ENCODE data around the gene RALGPS2. TPM values are rescaled to one million over a fixed set of nuclear protein-coding genes. Genes with fewer than 3 reads are reported as not detected.
"Not testable (repeated sequence)": the region's sequence is repeated elsewhere in the genome, so short reads cannot be mapped to it uniquely, and the experiment has no call there.

Gene RALGPS2
- total RNA-seq, 1 donor from 2014 or later, result 2.6 TPM

DNA sequence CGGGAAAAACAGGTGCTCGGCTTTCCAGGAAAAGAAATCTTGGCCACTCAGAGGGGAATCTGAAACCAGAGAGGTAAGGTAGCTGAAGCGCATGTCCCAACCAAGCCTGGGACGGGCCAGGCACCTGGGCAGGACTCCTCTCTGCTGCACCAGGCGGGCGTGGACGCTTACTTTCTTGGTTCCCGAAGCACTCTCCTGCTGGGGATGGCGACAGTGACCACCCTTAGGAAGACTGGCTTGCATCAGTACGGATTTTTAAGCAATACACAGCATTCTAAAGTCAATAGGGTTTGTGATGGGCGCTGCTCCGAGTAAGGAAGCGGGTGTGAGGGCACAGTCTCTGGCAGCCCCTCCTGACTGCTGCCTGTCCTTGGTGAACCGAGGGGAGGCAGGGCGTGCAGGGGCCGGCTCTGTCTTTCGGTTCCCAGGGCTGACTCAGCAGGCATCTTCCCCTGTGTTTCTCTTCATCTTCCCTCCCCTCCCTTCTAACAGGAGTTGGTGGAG lies 220.8 kb downstream of the RALGPS2 start:
- Mint-ChIP-seq H3K4me3 (no peak overlapping the region), H3K27me3 (peaks cover 2% of the 10 kb centered on the region), H3K36me3 (ENCODE audit: low read depth) (no peaks in the 10 kb centered on the region), H3K27ac (no peak overlapping the region), H3K4me1 (peaks cover 6% of the 10 kb centered on the region), H3K9me3 (no peaks in the 10 kb centered on the region)
- intact Hi-C loops (cut with micrococcal nuclease), result no loop called here
- no peak for DNase-seq

DNA sequence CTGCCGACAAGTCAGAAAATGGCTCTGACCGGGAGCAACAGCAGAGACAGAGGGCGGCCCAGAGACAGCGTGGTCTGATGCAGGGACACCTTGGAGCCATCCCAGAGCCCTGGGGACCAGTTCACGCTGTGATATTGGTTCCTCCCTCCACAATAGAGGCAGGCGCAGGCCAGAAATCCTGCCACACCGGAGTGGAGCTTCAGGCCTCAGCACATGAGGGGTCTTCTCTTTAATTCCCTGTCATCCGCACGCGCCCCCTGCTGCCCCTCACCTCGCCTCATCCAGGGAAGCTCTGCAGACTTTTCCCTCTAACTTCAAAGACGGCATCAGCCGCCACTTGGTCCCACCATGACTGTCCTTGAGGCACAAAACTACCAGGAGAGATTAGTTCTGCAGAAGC lies 221.4 kb downstream of the RALGPS2 start:
- H3K27ac Mint-ChIP-seq, result no peak overlapping the region
- H3K4me1 Mint-ChIP-seq, result peaks cover 6% of the 10 kb centered on the region
- no peaks in the 10 kb centered on the region for H3K9me3 Mint-ChIP-seq
- H3K4me3 Mint-ChIP-seq, result no peak overlapping the region
- intact Hi-C loops (cut with micrococcal nuclease), result no loop called here
- no peak for DNase-seq
- H3K36me3 Mint-ChIP-seq (ENCODE audit: low read depth), result no peaks in the 10 kb centered on the region
- H3K27me3 Mint-ChIP-seq, result peaks cover 2% of the 10 kb centered on the region

DNA sequence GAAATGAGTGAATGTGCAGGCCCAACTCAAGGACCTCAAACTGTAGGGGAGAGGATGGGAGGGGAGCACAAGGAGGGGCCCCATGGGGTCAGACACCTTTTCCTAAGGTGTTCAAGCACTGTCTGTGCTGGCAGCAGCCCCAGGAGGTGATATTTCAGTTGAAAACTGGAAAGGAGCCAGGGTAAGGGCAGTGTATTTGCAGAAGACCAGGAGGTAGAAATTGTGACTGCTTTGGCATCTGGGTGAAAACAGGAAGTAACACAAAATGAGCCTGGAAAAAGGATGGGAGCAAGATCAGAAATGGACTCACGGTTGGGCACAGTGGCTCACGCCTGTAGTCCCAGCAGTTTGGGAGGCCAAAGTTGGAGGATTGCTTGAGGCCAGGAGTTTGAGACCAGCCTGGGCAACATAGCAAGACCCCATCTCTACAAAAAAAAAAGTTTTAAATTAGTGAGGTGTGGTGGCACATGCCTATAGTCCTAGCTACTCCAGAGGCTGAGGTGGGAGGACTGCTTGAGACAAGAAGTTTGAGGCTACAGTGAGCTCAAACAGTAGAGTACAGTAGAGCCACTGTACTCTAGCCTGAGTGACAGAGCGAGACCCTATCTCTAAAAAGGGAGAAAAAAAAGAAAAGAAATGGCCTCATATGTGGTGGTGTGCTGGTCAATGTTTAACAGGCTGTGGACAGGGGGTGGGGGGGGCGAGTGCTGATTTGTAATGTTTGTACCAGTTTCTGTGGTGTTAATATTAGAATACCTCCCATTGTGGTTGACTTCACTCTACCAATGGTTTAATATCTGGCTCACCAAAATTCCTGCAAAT lies 222.0 kb downstream of the RALGPS2 start:
- no peaks in the 10 kb centered on the region for H3K36me3 Mint-ChIP-seq (ENCODE audit: low read depth)

DNA sequence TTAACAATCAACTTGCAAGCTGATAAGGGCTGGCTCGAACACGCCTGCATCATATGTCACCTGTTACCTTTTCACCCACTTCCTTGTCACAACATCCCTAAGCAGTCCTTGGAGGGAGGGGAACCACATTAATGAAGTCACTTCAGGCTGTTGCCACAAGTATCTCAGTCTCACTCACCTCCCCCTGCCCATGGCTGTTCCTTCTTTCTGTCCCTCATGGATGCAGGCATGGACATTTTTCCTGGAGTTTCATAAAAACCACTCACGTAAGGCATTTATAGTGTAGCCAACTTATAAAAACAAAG lies 222.6 kb downstream of the RALGPS2 start:
- H3K9me3 Mint-ChIP-seq, result no peaks in the 10 kb centered on the region
- DNase-seq, result no peak
- no peak overlapping the region for H3K27ac Mint-ChIP-seq
- no peaks in the 10 kb centered on the region for H3K36me3 Mint-ChIP-seq (ENCODE audit: low read depth)
- H3K4me3 Mint-ChIP-seq, result no peak overlapping the region
- H3K27me3 Mint-ChIP-seq, result no peaks in the 10 kb centered on the region
- intact Hi-C loops (cut with micrococcal nuclease), result no loop called here
- peaks cover 6% of the 10 kb centered on the region for H3K4me1 Mint-ChIP-seq

More for the DNA sequence above, 222.0 kb downstream of the RALGPS2 start:
- intact Hi-C loops (cut with micrococcal nuclease), result no loop called here
- no peak overlapping the region for H3K4me3 Mint-ChIP-seq
- H3K27ac Mint-ChIP-seq, result no peak overlapping the region
- peaks cover 6% of the 10 kb centered on the region for H3K4me1 Mint-ChIP-seq
- H3K9me3 Mint-ChIP-seq, result no peaks in the 10 kb centered on the region
- no peak for DNase-seq
- H3K27me3 Mint-ChIP-seq, result peaks cover under 1% of the 10 kb centered on the region

DNA sequence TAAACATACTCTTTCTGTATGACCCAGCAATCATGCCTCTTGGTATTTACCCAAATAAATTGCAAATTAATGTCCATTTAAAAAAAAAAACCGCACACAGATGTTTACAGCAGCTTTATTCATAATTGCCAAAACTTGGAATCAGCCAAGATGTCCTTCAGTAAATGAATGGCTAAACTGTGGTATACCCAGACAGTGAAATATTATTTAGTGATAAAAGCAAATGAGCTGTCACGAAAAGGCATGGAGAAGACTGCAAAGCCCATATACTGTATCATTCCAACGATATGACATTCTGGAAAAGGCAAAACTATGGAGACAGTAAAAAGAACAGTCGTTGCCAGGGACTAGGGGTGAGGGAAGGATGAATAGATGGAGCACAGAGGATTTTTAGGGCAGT lies 223.6 kb downstream of the RALGPS2 start:
- DNase-seq, result no peak
- no peak overlapping the region for H3K4me3 Mint-ChIP-seq
- no peaks in the 10 kb centered on the region for H3K27me3 Mint-ChIP-seq
- H3K36me3 Mint-ChIP-seq (ENCODE audit: low read depth), result no peaks in the 10 kb centered on the region
- no peaks in the 10 kb centered on the region for H3K9me3 Mint-ChIP-seq
- no peak overlapping the region for H3K27ac Mint-ChIP-seq
- intact Hi-C loops (cut with micrococcal nuclease), result no loop called here
- H3K4me1 Mint-ChIP-seq, result no peaks in the 10 kb centered on the region

DNA sequence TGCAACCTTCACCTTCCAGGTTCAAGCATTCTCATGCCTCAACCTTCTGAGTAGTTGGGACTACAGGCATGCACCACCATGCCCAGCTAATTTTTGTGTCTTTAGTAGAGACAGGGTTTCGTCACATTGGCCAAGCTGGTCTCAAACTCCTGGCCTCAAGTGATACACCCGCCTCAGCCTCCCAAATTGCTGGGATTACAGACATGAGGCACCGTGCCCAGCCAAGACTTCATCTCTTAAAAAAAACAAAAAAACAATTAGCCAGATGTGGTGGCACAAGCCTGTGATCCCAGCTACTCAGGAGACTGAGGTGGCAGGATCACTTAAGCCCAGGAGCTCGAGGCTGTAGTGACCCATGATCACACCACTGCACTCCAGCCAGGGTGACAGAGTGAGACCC lies 224.8 kb downstream of the RALGPS2 start:
- H3K9me3 Mint-ChIP-seq; H3K27ac Mint-ChIP-seq; H3K36me3 Mint-ChIP-seq (ENCODE audit: low read depth); H3K4me3 Mint-ChIP-seq; H3K4me1 Mint-ChIP-seq; H3K27me3 Mint-ChIP-seq; intact Hi-C loops (cut with micrococcal nuclease); DNase-seq: not testable (repeated sequence)

DNA sequence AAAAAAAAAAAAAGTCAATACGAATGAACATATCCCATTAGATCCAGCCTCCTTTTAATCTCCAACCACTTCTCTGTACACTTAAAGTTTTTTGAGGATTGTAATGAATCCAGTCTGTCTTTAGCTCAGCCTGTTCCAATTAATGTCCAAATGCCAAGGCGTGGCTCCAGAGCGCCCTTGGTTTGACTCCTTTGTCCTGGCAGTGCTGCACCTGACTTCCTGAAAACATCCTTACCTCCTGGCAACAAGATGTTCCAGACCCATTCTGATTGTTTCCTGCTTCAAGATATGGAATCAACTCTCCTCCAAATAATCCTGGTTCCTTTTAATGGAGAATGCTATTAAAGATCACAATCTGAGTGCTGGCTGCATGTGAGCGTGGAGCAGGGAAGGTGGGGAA lies 226.6 kb downstream of the RALGPS2 start:
- intact Hi-C loops (cut with micrococcal nuclease), result no loop called here
- no peaks in the 10 kb centered on the region for H3K4me1 Mint-ChIP-seq
- no peak overlapping the region for H3K27ac Mint-ChIP-seq
- H3K36me3 Mint-ChIP-seq (ENCODE audit: low read depth), result no peaks in the 10 kb centered on the region
- no peak for DNase-seq
- H3K9me3 Mint-ChIP-seq, result no peaks in the 10 kb centered on the region
- H3K27me3 Mint-ChIP-seq, result peaks cover 2% of the 10 kb centered on the region
- no peak overlapping the region for H3K4me3 Mint-ChIP-seq

DNA sequence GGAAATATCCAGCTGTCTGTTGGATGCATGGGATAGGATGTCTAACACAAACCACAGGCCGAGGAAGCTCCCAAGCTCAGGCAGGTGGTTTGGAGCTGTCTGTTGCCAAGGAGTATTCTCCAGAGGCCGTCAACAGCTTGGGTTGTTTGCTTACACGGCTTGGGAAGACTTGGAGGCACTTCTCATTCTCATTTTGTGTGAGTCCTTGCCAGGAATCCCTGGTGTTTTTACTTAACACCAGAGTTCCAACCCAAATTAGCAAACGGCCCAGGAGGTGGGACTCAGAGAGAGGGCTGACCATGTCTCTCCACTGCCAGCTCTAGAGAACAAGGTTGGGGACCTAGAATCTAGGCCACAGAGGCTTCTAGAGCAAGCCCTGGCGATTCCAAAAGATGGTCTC lies 228.0 kb downstream of the RALGPS2 start:
- Mint-ChIP-seq H3K4me1 (no peaks in the 10 kb centered on the region), H3K27ac (no peak overlapping the region)
- DNase-seq, result no peak

DNA sequence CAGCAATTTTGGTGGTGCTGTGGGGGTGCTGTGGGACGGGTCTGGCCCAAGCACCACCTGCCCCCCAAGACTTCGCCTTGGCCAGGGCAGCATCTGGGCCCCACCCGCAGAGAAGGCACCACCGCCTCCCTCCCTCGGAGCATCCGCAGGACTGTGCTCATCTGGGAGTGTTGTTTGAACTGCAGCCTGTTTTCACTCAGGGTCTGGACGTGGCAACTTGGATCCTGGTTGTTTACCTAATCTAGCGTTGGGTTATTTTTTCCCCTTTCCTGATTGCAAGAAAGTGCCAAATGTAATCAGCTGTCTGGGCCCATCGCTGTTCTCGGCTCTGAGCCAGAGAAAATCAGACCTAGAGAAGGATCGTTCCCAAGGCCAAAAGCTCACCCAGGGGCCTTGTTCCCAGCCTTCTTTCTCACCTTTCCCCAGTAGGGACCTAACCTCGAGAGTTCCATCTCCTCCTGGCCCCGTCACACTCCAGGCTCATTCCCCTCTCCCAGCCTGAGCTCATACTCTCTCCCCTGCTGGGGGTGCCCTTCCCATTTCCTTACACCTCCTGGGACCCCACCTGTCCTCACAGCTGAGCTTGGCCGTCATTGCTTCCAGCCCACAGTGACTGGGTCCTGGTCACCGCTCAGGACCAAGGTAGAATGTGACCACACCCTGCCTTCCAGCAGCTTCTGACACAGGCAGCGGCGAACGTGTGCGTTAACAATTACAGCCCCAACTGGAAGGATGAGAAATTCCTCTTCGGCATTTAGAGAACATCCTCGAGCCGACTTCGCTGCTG lies 228.7 kb downstream of the RALGPS2 start:
- no peak for DNase-seq
- Mint-ChIP-seq H3K36me3 (ENCODE audit: low read depth) (no peaks in the 10 kb centered on the region), H3K4me1 (no peaks in the 10 kb centered on the region), H3K27ac (no peak overlapping the region), H3K4me3 (no peak overlapping the region), H3K27me3 (peaks cover 2% of the 10 kb centered on the region), H3K9me3 (no peaks in the 10 kb centered on the region)
- intact Hi-C loops (cut with micrococcal nuclease), result no loop called here

More for the DNA sequence above, 228.0 kb downstream of the RALGPS2 start:
- no peaks in the 10 kb centered on the region for H3K9me3 Mint-ChIP-seq
- intact Hi-C loops (cut with micrococcal nuclease), result no loop called here
- no peak overlapping the region for H3K4me3 Mint-ChIP-seq
- no peaks in the 10 kb centered on the region for H3K36me3 Mint-ChIP-seq (ENCODE audit: low read depth)
- peaks cover 2% of the 10 kb centered on the region for H3K27me3 Mint-ChIP-seq

DNA sequence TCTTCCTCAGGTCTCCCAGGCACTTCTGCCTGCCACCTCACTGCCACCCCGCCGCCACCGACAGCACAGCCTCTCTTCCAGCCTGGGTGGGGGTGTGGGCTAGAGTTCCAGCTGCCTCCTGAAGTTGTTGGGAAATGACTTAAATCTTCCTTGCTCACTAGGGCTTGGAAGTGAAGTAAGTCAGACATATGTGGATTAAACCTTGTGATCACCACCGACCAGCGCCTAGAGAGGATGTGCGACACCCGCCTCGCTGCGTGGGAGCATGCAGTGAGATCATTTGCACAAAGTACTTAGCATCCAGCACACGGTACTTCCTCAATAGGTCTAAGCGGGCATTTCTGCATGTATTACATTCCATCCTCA lies 229.3 kb downstream of the RALGPS2 start:
- intact Hi-C loops (cut with micrococcal nuclease), result no loop called here
- H3K9me3 Mint-ChIP-seq, result no peaks in the 10 kb centered on the region
- H3K27ac Mint-ChIP-seq, result no peak overlapping the region
- H3K4me3 Mint-ChIP-seq, result no peak overlapping the region
- H3K4me1 Mint-ChIP-seq, result no peaks in the 10 kb centered on the region
- H3K27me3 Mint-ChIP-seq, result peaks cover 2% of the 10 kb centered on the region
- H3K36me3 Mint-ChIP-seq (ENCODE audit: low read depth), result no peaks in the 10 kb centered on the region
- no peak for DNase-seq

DNA sequence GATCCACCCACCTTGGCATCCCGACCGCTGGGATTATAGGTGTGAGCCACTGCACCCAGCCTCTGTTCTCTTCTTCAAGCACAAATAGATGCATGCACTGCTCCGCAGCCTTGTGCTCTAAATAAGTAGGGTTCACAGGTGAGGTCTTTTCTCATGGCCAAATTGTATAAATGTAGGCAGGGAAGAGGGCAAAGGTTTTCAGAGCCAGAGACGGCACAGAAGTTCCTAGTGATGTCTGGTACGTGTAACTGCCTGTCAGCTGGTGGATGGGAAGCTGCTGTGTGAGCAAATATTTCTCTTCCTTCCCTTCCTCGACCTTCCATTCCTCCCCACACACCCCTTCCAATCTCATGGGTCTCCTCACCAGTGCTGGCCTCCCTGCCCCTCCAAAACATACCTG lies 229.9 kb downstream of the RALGPS2 start:
- Mint-ChIP-seq H3K27ac (no peak overlapping the region), H3K9me3 (no peaks in the 10 kb centered on the region), H3K4me3 (no peak overlapping the region), H3K36me3 (ENCODE audit: low read depth) (no peaks in the 10 kb centered on the region), H3K27me3 (peaks cover 2% of the 10 kb centered on the region), H3K4me1 (no peaks in the 10 kb centered on the region)
- intact Hi-C loops (cut with micrococcal nuclease), result no loop called here
- no peak for DNase-seq

DNA sequence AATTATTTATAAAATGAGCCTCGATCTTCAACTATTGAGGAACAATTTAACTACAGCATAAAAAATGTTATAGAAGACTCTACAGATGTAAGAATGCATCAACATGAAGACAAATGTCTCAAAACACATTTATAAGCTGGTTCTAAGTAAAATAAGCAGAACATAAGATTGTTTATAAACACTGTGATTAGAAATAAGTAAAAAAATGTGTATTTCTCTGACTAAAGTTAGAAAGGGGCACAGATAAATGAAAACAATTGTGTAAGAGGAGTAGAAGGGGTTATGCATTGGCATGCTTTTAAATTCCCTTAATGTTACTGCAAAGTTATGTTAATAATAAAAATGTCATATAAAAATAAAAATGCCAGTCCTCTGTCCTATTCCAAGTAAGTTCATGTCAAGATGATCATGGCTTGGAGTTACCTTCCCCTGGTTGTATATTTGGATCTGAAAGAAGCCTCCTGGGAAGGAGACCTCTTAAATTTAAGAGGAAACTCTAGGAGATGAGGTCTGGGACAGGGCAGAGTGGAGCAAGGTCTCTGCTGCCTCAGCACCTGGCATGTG lies 230.4 kb downstream of the RALGPS2 start:
- Mint-ChIP-seq H3K27ac (no peak overlapping the region), H3K4me1 (no peaks in the 10 kb centered on the region), H3K36me3 (ENCODE audit: low read depth) (no peaks in the 10 kb centered on the region), H3K9me3 (no peaks in the 10 kb centered on the region), H3K27me3 (peaks cover 2% of the 10 kb centered on the region), H3K4me3 (no peak overlapping the region)
- no peak for DNase-seq
- intact Hi-C loops (cut with micrococcal nuclease), result no loop called here

DNA sequence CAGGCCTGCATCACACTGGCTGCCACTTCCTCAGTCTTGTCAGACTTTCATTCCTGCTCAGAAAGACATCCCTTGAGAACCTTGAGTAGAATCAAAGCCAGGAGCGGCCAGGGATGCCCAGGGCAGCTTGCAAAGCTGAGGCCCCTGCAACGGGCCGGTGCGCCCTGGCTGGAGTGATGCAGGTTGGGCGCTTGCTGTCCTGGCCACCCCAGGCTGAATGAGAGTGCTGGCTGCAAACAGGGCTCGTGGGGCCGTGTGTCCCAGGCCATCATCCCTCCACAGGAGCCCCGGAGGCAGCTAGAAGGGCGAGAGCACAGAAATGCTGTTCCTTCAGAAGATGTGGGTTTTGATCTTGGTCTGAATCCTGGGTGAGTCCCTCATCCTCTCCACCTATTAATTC lies 233.4 kb downstream of the RALGPS2 start:
- Mint-ChIP-seq H3K9me3 (no peaks in the 10 kb centered on the region), H3K36me3 (ENCODE audit: low read depth) (no peaks in the 10 kb centered on the region), H3K27ac (no peak overlapping the region), H3K4me1 (no peaks in the 10 kb centered on the region), H3K27me3 (peaks cover 2% of the 10 kb centered on the region), H3K4me3 (no peak overlapping the region)
- intact Hi-C loops (cut with micrococcal nuclease), result no loop called here
- DNase-seq, result no peak
